HG03103 (cell line): ENCODE data around the gene VPS37C.

Experiments
- ATAC-seq: cut with Tn5 transposase; IDR thresholded peaks from one replicate; pipeline ENCODE4 v1.9.1; 2021; ENCODE audit warnings: low read depth; ENCODE audit not compliant: unreplicated experiment

The VPS37C gene

DNA sequence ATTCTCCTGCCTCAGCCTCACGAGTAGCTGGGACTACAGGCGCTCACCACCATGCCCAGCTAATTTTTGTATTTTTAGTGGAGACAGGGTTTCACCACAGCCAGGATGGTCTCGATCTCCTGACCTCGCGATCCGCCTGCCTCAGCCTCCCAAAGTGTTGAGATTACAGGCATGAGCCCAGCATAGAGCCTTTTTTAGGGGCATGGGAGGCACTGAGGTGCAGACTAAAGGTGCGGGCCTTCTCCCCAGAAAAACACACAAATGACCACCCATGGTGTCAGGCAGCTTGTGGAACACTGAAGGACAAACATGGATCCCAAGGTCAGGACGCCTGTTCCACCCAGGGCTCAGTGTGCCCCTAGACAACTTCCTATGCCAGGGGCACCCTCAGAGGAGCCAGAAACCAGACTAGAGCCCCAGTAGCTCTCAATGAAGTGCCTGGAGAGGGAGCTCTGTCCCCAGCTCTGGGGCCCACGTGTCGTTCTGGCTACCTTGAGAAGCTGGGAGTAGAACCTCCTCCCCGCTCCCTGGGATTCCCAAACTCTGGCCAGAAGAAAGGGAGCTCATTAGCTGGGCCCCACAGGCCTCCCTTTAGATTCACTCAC lies 80.1 kb downstream of the VPS37C start:
- no peak for ATAC-seq

DNA sequence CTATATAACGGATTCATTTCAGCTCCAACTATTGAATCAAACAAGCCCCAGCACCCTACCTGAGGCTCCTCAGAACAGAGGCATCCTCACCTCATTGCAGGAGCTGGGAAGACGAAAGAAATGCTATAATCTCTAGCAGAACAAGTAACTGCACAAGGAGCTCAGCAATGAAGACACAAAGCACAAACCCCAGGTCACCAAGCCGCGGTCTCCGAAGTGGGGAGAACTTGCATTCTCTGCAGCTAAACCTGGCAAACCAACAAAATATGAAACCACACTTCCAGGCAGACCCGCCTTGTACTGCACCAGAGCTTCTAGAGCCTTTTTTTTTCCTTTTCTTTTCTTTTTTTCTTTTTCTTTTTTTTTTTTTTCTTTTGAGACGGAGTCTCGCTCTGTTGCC lies 80.7 kb downstream of the VPS37C start:
- no peak for ATAC-seq
